ENCODE data around the gene DIPK1B.

DIPK1B gene

DNA sequence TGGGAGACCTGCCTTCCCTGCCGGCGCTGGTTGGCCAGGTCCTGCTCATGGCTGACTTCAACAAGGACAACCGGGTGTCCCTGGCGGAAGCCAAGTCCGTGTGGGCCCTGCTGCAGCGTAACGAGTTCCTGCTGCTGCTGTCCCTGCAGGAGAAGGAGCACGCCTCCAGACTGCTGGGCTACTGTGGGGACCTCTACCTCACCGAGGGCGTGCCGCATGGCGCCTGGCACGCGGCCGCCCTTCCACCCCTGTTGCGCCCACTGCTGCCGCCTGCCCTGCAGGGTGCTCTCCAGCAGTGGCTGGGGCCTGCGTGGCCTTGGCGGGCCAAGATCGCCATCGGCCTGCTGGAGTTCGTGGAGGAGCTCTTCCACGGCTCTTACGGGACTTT is 10.6 kb downstream of the DIPK1B start (continued):
- no peak for TF ChIP-seq ZNF292 (tag by site-specific recombination; IDR thresholded peaks at IDR 0.05; ENCODE audit: borderline replicate concordance, low read depth)
- TF ChIP-seq TSHZ1 (tag by site-specific recombination; IDR thresholded peaks at IDR 0.05; ENCODE audit: borderline replicate concordance) = no peak
- TF ChIP-seq GLIS2 (tag by site-specific recombination; IDR thresholded peaks at IDR 0.05) = peak; percentile 57
- TF ChIP-seq ZNF48 (tag by site-specific recombination; IDR thresholded peaks at IDR 0.05) = no peak
- no peak for TF ChIP-seq ZXDB (tag by site-specific recombination; IDR thresholded peaks at IDR 0.05)
- TF ChIP-seq MYNN (tag by site-specific recombination; IDR thresholded peaks at IDR 0.05; ENCODE audit: borderline replicate concordance) = no peak
- no peak for TF ChIP-seq ZNF639 (tag by site-specific recombination; IDR thresholded peaks at IDR 0.05)
- TF ChIP-seq ZNF658 (tag by site-specific recombination; IDR thresholded peaks at IDR 0.05) = no peak
- TF ChIP-seq ZNF366 (tag by site-specific recombination; conservative IDR thresholded peaks at IDR 0.05) = no peak
- no peak for TF ChIP-seq ZNF184 (tag by site-specific recombination; IDR thresholded peaks at IDR 0.05)
- TF ChIP-seq ZNF211 (tag by site-specific recombination; IDR thresholded peaks at IDR 0.05; ENCODE audit: low read depth) = no peak
- no peak for TF ChIP-seq HOXC10 (CRISPR knock-in tag; IDR thresholded peaks at IDR 0.05)
- TF ChIP-seq ZSCAN18 (tag by site-specific recombination; IDR thresholded peaks at IDR 0.05) = no peak
- peak; percentile 87 for TF ChIP-seq ZBTB44 (tag by site-specific recombination; IDR thresholded peaks at IDR 0.05)
- no peak for TF ChIP-seq ZNF223 (tag by site-specific recombination; IDR thresholded peaks at IDR 0.05)
- peak; percentile 53; the same call in 1 of the 2 replicates for TF ChIP-seq KLF8 (tag by site-specific recombination; IDR thresholded peaks at IDR 0.05)
- no peak for TF ChIP-seq ZNF677 (tag by site-specific recombination; IDR thresholded peaks at IDR 0.05)
- TF ChIP-seq ZFP69B (tag by site-specific recombination; IDR thresholded peaks at IDR 0.05) = peak; percentile 92
- no peak for TF ChIP-seq ZNF37A (tag by site-specific recombination; IDR thresholded peaks at IDR 0.05)
- no peak for TF ChIP-seq ZNF433 (tag by site-specific recombination; IDR thresholded peaks at IDR 0.05; ENCODE audit: low read depth)
- TF ChIP-seq, protein P1, sequence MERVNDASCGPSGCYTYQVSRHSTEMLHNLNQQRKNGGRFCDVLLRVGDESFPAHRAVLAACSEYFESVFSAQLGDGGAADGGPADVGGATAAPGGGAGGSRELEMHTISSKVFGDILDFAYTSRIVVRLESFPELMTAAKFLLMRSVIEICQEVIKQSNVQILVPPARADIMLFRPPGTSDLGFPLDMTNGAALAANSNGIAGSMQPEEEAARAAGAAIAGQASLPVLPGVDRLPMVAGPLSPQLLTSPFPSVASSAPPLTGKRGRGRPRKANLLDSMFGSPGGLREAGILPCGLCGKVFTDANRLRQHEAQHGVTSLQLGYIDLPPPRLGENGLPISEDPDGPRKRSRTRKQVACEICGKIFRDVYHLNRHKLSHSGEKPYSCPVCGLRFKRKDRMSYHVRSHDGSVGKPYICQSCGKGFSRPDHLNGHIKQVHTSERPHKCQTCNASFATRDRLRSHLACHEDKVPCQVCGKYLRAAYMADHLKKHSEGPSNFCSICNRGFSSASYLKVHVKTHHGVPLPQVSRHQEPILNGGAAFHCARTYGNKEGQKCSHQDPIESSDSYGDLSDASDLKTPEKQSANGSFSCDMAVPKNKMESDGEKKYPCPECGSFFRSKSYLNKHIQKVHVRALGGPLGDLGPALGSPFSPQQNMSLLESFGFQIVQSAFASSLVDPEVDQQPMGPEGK (tag by site-specific recombination; IDR thresholded peaks at IDR 0.05) = no peak; the same call in 1 of the 2 replicates
- no peak for TF ChIP-seq SP2 (tag by site-specific recombination; IDR thresholded peaks at IDR 0.05)
- TF ChIP-seq OSR2 (tag by site-specific recombination; IDR thresholded peaks at IDR 0.05) = peak; percentile 85
- TF ChIP-seq ZBTB17 (tag by site-specific recombination; IDR thresholded peaks at IDR 0.05) = no peak
- TF ChIP-seq KLF1 (tag by site-specific recombination; IDR thresholded peaks at IDR 0.05) = peak; percentile 28; the same call in 1 of the 2 replicates
- 0 out of 2 replicates have a peak, but pooled peaks have one; percentile 23 for TF ChIP-seq ZBTB20 (tag by site-specific recombination; IDR thresholded peaks at IDR 0.05)
- no peak for TF ChIP-seq GFI1B (tag by site-specific recombination; IDR thresholded peaks at IDR 0.05)
- no peak for TF ChIP-seq TRIM28 (IDR thresholded peaks at IDR 0.05; ENCODE audit: borderline replicate concordance, low read length)
- no peak for TF ChIP-seq PRDM1 (tag by site-specific recombination; IDR thresholded peaks at IDR 0.05)
- TF ChIP-seq, protein P2, sequence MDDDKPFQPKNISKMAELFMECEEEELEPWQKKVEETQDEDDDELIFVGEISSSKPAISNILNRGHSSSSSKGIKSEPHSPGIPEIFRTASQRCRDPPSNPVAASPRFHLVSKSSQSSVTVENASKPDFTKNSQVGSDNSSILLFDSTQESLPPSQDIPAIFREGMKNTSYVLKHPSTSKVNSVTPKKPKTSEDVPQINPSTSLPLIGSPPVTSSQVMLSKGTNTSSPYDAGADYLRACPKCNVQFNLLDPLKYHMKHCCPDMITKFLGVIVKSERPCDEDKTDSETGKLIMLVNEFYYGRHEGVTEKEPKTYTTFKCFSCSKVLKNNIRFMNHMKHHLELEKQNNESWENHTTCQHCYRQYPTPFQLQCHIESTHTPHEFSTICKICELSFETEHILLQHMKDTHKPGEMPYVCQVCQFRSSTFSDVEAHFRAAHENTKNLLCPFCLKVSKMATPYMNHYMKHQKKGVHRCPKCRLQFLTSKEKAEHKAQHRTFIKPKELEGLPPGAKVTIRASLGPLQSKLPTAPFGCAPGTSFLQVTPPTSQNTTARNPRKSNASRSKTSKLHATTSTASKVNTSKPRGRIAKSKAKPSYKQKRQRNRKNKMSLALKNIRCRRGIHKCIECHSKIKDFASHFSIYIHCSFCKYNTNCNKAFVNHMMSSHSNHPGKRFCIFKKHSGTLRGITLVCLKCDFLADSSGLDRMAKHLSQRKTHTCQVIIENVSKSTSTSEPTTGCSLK (tag by site-specific recombination; IDR thresholded peaks at IDR 0.05) = no peak
- no peak for TF ChIP-seq ZNF776 (tag by site-specific recombination; IDR thresholded peaks at IDR 0.05; ENCODE audit: borderline replicate concordance)

Data from HEK293 (cell line).